Left forelimb (tissue), 1 donor: ENCODE results near the gene KITLG.
"Not testable (repeated sequence)": the region's sequence is repeated elsewhere in the genome, so short reads cannot be mapped to it uniquely, and the experiment has no call there.

Experiments
- DNase-seq: peaks from one replicate; pipeline ENCODE4 v3.0.0-alpha.2; 2018; ENCODE audit warnings: low spot score

Gene KITLG, protein sequence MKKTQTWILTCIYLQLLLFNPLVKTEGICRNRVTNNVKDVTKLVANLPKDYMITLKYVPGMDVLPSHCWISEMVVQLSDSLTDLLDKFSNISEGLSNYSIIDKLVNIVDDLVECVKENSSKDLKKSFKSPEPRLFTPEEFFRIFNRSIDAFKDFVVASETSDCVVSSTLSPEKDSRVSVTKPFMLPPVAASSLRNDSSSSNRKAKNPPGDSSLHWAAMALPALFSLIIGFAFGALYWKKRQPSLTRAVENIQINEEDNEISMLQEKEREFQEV

GRCh38 chr12:88580051-88580871 is at the start of gene KITLG:
TSS of gene KITLG (minus strand) at chr12:88580471. CDS start at chr12:88580278, 193 bp downstream.
- DNase-seq = peak; percentile 89

- no peak for DNase-seq
These were observed 48.7 kb upstream of the KITLG start for GRCh38 chr12:88628856-88629509.

DNA sequence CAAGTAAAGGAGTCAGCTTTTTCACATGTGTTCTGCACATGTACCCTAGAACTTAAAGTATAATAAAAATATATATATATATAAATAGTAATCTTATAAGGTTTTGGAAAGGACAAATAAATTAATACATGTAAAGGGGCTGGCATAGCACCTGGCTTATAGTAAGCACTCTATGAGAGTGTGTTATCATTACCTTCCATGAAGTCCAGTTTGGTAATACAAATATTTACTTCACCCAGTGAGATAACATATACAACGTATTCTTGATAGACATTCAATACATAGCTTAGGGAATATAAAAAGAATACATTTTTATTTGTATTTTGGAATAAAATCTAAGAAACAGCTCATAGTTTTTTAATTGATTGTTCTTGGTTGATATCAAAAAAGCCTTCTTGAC is 47.8 kb upstream of the KITLG start:
- not testable (repeated sequence) for DNase-seq

GRCh38 chr12:88627501-88627900 is 47.2 kb upstream of the KITLG start:
- no peak for DNase-seq

GRCh38 chr12:88625356-88625755 is 45.1 kb upstream of the KITLG start:
- no peak for DNase-seq

DNA sequence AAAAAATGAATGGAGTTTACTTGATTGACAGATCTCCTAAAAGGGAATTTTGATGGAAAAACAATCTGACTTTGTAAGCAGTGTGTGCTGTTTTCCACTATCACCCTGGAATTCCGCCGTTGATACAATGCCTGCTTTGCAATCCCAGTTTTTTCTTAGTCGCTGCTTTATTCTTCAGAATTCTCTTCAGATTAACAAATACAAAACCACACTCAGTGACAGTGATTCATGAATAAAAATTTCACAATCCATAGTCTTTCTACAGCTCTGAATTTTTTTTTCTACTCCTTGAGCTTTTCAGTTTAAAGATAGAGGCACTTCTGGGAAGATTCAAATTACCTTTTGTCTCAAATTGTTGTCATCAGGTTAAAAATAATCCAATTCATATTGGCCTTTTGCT is 44.6 kb upstream of the KITLG start:
- no peak for DNase-seq

- no peak for DNase-seq
These were observed 43.7 kb upstream of the KITLG start for GRCh38 chr12:88623777-88624548.

DNA sequence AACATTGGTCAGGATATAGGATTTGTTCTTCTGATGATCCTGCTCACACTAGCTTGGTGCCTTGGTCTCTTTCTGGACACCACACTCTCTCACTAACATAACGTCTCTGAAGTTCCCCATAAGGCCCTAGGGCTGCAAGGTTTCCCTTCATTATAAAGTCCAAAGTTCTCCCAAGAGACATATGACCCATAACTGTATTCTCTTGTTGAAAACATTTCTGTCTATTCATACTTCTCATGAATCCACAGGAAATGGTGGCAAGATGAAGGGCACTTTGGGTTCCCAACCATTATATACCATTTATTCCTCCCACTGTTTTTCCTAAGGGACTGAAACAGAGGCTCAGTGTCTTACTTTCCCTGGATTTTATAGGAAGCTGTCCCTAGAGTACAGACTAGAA is 37.1 kb upstream of the KITLG start:
- DNase-seq = no peak

DNA sequence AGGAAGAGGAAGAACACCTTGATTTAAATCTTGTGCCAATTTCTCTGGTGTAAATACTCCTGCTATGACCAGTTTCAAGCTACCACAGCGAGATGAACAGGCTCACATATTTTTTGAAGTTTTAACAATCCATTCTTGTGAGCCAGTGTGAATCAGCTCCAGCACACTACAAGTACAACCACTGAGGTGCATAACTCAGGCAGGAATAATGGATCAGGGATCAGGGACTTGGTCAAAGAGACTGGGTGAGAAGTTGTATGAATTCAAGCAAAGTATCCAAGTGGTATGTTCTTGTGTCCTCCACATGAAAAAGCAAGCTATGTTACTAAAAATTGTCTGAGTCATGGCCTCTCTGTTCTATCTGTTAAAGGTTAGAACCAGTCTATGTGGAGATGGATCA is 35.2 kb upstream of the KITLG start:
- DNase-seq = no peak

DNA sequence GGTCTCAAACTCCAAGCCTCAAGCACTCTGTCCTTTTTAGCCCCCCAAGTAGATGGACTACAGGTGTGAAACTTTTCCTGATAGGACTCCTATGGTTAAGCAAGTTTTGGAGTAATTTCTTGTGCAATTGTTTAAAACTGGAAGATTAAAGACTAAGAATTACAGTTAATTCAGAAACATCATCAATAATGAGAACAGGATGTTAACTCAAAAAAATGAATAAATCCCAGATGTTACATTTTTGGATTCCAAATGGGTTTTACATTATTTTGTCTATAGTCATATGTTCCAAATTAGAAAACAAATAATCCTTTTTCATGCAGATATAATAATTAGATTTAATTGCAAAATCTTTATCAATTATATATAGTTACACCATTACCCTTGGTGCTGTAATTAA is 24.4 kb upstream of the KITLG start:
- DNase-seq = no peak

DNA sequence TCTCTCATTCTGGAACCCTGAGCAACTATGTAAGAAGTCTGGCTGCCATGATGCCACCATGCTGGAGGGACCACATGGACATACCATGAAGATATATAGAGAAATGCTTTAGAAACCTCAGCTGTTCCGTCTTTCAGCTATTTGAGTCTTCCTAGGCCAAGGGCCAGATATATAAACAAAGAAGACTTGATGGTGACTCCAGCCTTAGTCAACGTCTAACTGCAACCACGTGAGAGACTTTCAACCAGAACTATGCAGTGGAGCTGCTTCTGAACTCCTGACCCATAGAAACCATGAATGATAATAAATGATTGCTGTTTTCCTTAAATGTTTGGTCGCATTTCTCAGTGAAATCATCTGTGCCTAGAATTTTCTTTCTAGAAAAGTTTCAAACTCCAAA is 20.0 kb upstream of the KITLG start:
- DNase-seq = no peak

- DNase-seq = no peak
These were observed 17.1 kb upstream of the KITLG start for GRCh38 chr12:88597365-88597764.

DNA sequence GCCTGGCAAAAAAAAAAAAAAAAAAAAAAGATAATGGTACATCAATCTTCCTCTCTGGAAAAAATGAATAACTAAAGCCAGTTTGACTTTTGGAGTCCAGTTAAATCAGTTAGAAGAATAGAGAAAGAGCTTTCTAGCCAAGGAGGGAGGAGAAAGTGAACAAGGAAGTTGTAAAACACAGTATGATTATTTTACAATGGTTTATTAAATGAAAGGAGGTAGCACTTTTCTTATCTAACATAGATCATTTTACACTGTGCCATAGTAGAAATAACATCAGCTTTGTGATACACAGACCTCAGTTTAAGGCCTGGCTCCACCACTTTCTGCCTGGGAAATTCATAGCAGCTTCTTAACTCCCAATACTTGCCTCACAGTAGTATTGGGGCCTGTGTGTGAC is 15.4 kb upstream of the KITLG start:
- DNase-seq = no peak

DNA sequence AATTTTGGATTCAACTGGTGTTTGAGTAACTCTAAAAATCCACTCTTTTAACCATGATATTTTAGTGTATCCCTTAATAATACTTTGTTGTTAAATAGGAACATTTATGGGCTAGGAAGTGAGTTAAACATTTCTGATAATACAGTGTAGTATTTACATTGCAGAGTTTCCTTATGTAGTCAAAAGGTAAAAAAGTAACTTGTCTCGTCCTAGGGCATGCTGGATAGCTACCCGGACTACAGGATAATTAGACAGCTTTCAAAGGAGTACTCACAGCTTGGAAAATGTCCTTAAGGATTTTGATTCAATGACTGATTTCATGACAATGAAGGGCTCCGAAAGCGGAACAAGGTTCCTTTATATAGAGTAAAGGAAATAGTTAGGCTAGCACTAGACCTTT is 14.5 kb upstream of the KITLG start:
- no peak for DNase-seq

- no peak for DNase-seq
These were observed 11.1 kb upstream of the KITLG start for GRCh38 chr12:88591343-88591742.

GRCh38 chr12:88590851-88591250 is 10.6 kb upstream of the KITLG start:
- no peak for DNase-seq

- no peak for DNase-seq
These were observed 4.8 kb upstream of the KITLG start for GRCh38 chr12:88585077-88585476.

DNA sequence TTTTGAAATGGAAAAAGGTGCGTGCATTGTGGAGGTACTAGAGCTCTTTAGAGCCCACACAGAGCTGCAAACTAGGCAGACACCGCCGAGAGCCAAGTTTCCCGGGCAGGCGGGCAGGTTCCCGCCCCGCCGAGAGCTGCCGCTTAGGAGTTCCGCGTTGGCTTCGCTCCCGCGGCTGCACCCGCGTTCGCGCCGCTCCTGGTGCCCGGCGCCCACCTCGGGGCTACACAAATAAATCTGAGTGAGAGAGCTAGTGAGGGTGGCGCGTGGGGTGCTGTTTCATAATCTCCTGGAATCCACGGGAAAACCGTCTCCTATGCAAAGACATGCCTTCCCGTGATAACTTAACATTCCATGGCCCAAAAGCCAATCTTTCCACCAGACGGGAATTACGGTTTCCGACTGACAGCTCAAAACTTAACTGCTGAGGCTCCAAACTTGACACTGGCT is 645 bp downstream of the KITLG start:
- DNase-seq = no peak

GRCh38 chr12:88579161-88579517 is 1.1 kb downstream of the KITLG start:
- DNase-seq = no peak

DNA sequence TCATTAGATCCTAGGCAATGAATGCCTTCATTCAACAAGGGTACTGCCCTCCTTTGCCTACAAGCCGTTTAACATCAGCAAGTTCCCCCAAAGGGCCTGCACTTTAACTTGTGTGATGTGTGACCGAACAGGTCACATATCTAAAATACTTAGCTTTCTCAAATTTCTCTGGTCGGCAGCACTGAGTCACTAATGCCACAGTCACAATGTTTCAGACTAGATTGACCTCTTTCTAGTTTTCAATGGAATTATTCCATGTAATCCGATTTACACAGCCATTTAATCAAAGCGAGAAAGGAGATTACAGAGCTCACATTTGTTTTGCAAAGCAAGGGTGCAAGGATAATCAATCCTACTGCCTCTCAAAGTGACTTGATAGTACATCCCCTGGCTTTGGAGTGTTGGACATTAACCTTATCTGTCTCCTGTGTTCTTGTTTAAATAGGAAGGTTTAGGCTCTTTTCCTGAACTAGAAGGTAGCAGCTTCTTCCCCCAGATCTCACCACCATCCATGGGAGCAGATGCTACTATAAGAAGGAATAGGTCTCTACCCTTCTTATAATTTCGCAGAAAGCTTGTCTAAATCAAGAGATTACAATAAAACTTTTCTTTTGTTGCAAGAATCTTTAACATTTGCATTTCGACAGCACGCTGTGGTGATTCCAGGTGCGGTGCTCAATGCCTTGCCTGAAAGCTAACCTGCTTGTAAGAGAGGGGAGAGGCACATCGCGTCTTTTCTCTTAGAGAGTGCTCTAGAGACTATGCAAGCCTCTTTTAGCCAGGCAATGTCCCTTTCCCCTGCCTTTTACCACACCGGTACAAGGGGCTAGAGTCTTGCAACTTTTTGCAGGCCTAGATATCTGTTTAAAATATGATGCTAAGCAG is 1.8 kb downstream of the KITLG start:
- DNase-seq = no peak

- DNase-seq = no peak
These were observed 2.7 kb downstream of the KITLG start for GRCh38 chr12:88577537-88577936.
